GM12873 (cell line): ENCODE data around the gene STK17B.

Experiments
- CTCF ChIP-seq: IDR thresholded peaks from 2 replicates; pipeline ENCODE4 v1.5.1; 2012; ENCODE audit warnings: low read depth, mild to moderate bottlenecking, moderate library complexity, low read length, control low read depth; ENCODE audit not compliant: insufficient read depth; ENCODE audit errors: missing control alignments

Gene STK17B

GRCh38 chr2:196171248-196171871 is at the start of gene STK17B:
TSS of gene STK17B (minus strand) at chr2:196171578. CDS start at chr2:196163383, 8,195 bp downstream.
- TF ChIP-seq CTCF: no peak

GRCh38 chr2:196220671-196221070 is 49.3 kb upstream of the STK17B start:
- no peak for TF ChIP-seq CTCF

- no peak for TF ChIP-seq CTCF
Measured at GRCh38 chr2:196219671-196220070, 48.3 kb upstream of the STK17B start.

- TF ChIP-seq CTCF: no peak
Measured at GRCh38 chr2:196218106-196218505, 46.7 kb upstream of the STK17B start.

GRCh38 chr2:196217116-196217515 is 45.7 kb upstream of the STK17B start:
- no peak for TF ChIP-seq CTCF

GRCh38 chr2:196215376-196215775 is 44.0 kb upstream of the STK17B start:
- no peak for TF ChIP-seq CTCF

- no peak for TF ChIP-seq CTCF
Measured at GRCh38 chr2:196214156-196214555, 42.8 kb upstream of the STK17B start.
